Measurements from ENCODE around the gene SKI. TPM values are rescaled to one million over a fixed set of nuclear protein-coding genes. Genes with fewer than 3 reads are reported as not detected.

SKI gene
- total RNA-seq, 1 donor from 2014 or later = 110 TPM

DNA sequence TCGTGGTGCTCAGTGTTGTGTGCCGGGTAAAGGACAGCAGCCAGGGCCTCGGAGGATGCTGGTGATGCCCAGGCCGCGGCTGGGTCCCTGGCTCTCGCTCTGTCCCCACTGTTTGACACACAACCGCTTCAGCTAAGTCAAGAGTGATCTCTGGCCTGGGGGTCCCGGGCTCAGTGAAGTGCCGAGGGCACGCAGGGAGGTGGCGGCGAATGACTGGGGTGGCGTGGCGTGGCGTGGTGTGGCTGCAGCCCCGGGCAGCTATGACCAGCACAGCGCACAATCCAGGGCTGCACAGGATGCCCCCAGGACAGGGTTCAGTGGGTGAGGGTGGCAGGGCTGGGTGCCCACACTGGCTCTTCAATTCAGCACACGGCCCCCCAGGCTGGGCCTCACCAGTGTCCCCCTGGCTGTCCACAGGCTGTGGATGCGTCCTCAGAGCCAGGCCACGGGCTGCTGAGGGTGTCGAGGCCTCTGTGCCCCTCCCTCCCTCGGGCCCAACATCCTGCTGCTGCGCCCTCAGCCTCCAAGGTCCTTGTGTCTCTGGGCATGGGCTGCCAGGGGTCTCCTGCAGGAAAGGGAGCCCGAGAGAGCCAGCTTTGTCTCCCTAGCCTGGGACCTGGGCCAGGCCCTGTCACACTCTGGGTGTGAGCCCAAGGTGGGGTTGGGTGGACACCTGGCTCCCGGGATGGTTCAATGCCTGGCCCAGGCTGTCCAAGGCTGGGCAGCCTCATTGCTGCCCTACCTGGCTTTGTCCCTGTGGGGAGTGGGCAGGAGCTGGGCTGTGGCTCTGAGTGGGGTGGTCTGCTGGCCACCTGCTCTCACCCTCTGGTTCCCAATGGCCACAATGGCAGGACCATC, 12.0 kb upstream of the SKI start:
- H3K4me3 Mint-ChIP-seq = no peak overlapping the region
- H3K27me3 Mint-ChIP-seq (ENCODE audit: low read depth) = no peaks in the 10 kb centered on the region
- TF ChIP-seq, protein P1, sequence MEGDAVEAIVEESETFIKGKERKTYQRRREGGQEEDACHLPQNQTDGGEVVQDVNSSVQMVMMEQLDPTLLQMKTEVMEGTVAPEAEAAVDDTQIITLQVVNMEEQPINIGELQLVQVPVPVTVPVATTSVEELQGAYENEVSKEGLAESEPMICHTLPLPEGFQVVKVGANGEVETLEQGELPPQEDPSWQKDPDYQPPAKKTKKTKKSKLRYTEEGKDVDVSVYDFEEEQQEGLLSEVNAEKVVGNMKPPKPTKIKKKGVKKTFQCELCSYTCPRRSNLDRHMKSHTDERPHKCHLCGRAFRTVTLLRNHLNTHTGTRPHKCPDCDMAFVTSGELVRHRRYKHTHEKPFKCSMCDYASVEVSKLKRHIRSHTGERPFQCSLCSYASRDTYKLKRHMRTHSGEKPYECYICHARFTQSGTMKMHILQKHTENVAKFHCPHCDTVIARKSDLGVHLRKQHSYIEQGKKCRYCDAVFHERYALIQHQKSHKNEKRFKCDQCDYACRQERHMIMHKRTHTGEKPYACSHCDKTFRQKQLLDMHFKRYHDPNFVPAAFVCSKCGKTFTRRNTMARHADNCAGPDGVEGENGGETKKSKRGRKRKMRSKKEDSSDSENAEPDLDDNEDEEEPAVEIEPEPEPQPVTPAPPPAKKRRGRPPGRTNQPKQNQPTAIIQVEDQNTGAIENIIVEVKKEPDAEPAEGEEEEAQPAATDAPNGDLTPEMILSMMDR (IDR thresholded peaks at IDR 0.05; ENCODE audit: unreplicated experiment) = no peak
- H3K36me3 Mint-ChIP-seq = no peaks in the 10 kb centered on the region
- peaks cover 16% of the 10 kb centered on the region for H3K4me1 Mint-ChIP-seq
- no peak for DNase-seq (ENCODE audit: low spot score in 2 of 2, unreplicated experiment in 2 of 2)
- peaks cover 8% of the 10 kb centered on the region for H3K9me3 Mint-ChIP-seq
- H3K27ac Mint-ChIP-seq = peak overlapping the region; percentile 47

- TF ChIP-seq, protein P1 (IDR thresholded peaks at IDR 0.05; ENCODE audit: unreplicated experiment) = no peak
- Mint-ChIP-seq H3K36me3 (no peaks in the 10 kb centered on the region), H3K9me3 (peaks cover 8% of the 10 kb centered on the region), H3K4me1 (peaks cover 16% of the 10 kb centered on the region), H3K27ac (no peak overlapping the region), H3K4me3 (no peak overlapping the region), H3K27me3 (ENCODE audit: low read depth) (no peaks in the 10 kb centered on the region)
- peak in 1 of 2 experiments; percentile 8 for DNase-seq (ENCODE audit: low spot score in 2 of 2, unreplicated experiment in 2 of 2)
These were observed 11.4 kb upstream of the SKI start for GRCh38 chr1:2216767-2217058.

GRCh38 chr1:2221271-2221670, 6.8 kb upstream of the SKI start:
- H3K4me3 Mint-ChIP-seq = no peak overlapping the region
- no peaks in the 10 kb centered on the region for H3K27me3 Mint-ChIP-seq (ENCODE audit: low read depth)
- peaks cover 8% of the 10 kb centered on the region for H3K9me3 Mint-ChIP-seq
- no peak for DNase-seq (ENCODE audit: low spot score in 2 of 2, unreplicated experiment in 2 of 2)
- H3K4me1 Mint-ChIP-seq = peaks cover 1% of the 10 kb centered on the region
- no peak overlapping the region for H3K27ac Mint-ChIP-seq
- no peaks in the 10 kb centered on the region for H3K36me3 Mint-ChIP-seq
- TF ChIP-seq, protein P1 (IDR thresholded peaks at IDR 0.05; ENCODE audit: unreplicated experiment) = no peak

- Mint-ChIP-seq H3K27ac (no peak overlapping the region), H3K4me1 (peaks cover 5% of the 10 kb centered on the region), H3K4me3 (no peak overlapping the region), H3K27me3 (ENCODE audit: low read depth) (no peaks in the 10 kb centered on the region), H3K36me3 (no peaks in the 10 kb centered on the region), H3K9me3 (peaks cover 1% of the 10 kb centered on the region)
- no peak for DNase-seq (ENCODE audit: low spot score in 2 of 2, unreplicated experiment in 2 of 2)
- TF ChIP-seq, protein P1 (IDR thresholded peaks at IDR 0.05; ENCODE audit: unreplicated experiment) = no peak
These were observed 3.9 kb upstream of the SKI start for GRCh38 chr1:2224170-2224584.

DNA sequence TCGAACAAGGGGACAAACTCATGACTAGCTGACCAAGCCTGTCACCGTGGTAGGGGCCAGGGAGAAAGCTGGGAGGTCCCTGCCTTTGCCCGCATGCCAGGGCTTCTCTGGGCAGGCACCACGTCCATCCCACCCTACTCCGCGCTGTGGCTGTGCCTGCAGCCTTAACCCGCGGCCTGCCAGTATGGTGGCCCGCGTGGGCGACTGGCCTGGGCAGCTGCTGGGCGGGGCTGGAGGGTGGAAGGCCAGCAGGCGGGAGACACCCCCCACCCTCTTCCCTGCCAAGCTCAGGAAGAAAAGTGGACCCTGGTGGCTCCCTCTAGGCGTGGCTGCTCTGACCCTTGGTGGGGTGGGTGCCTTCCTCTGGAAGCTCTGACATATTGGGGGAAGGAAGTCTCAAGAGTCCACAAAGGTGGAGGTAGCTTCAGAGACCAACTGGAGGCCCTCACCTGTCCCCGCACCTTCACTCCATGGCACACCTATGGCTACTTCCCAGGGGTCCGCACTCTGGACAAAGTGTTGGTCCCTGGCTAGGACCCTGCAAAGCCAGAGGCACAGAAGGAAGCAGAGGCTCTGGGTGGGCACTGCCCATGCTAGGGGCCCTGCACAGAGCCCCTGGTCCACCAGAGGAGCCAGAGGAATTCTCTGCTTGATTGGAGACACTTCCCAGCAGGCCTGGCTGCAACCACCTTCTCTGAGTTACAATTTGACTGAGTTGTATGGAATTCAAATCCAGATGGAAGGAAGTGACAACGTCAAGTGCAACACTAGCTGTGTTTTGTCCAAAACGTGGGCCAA, 3.3 kb upstream of the SKI start:
- H3K4me1 Mint-ChIP-seq = peaks cover 10% of the 10 kb centered on the region
- no peaks in the 10 kb centered on the region for H3K36me3 Mint-ChIP-seq
- H3K9me3 Mint-ChIP-seq = no peaks in the 10 kb centered on the region
- no peak for DNase-seq (ENCODE audit: low spot score in 2 of 2, unreplicated experiment in 2 of 2)
- no peaks in the 10 kb centered on the region for H3K27me3 Mint-ChIP-seq (ENCODE audit: low read depth)
- peak overlapping the region; percentile 43 for H3K4me3 Mint-ChIP-seq
- TF ChIP-seq, protein P1 (IDR thresholded peaks at IDR 0.05; ENCODE audit: unreplicated experiment) = no peak
- H3K27ac Mint-ChIP-seq = no peak overlapping the region
